HG03354 (cell line): ENCODE results near the gene PTGIS.

Source experiments
- ATAC-seq: cut with Tn5 transposase; IDR thresholded peaks from one replicate; pipeline ENCODE4 v1.9.1; 2021; ENCODE audit warnings: mild to moderate bottlenecking; ENCODE audit not compliant: unreplicated experiment, poor library complexity, severe bottlenecking

Gene PTGIS

DNA sequence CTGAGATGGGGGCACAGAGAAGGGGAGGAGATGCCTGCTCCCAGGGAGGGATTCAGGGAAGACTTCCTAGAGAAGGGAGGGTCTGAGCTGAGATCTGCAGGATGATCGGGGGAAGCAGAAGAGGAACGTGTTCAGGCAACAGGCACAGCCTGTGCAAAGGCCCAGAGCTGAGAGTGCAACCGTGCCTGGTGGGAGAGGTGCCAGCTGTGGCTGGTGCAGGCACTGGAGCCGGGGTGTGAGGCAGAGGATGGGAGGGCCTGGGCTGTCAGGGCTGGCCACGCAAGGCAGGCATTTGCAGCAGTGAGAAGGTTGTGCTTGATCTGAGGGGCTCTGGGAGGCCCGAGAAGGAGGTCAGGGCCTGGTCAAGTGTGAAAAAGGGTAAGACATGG, 27.7 kb downstream of the PTGIS start:
- no peak for ATAC-seq

DNA sequence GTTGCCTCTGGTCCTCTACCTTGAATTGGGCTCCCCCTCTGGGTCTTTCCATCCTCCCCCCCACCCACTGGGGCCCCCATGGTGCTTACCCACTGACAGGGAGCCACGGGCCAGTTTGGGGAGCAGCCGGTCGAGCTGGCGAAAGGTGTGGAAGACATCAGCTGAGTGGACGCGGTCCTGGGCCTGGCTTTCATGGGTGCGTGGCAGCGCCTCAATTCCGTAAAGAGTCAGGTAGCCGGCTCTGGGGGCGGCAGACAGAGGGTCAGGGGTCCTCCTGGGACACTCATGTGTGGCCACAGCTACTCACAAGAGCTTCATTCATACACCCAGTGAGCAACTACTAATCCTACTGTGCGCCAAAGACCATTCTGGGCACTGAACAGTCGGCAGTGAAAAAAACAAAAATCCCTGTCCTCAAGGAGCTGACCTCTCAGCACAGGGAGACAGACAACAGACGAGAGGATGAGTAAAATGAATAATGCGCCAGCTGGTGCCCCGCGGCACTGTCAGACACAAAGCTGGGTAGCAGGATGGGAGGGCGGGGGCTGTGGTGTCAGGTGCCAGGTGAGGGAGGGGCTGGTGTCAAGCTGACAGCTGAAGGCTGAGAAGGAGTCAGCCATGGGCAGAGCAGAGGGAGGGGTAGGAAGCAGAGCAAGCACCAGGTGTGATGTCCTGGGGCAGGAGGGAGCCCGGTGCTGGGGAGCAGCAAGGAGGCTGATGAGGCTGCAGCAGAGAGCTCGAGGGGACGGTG, 28.3 kb downstream of the PTGIS start:
- ATAC-seq = no peak

- no peak for ATAC-seq
Measured at GRCh38 chr20:49538950-49539349, 29.0 kb downstream of the PTGIS start.

- peak; percentile 54 for ATAC-seq
Measured at GRCh38 chr20:49534255-49534712, 33.7 kb downstream of the PTGIS start.

DNA sequence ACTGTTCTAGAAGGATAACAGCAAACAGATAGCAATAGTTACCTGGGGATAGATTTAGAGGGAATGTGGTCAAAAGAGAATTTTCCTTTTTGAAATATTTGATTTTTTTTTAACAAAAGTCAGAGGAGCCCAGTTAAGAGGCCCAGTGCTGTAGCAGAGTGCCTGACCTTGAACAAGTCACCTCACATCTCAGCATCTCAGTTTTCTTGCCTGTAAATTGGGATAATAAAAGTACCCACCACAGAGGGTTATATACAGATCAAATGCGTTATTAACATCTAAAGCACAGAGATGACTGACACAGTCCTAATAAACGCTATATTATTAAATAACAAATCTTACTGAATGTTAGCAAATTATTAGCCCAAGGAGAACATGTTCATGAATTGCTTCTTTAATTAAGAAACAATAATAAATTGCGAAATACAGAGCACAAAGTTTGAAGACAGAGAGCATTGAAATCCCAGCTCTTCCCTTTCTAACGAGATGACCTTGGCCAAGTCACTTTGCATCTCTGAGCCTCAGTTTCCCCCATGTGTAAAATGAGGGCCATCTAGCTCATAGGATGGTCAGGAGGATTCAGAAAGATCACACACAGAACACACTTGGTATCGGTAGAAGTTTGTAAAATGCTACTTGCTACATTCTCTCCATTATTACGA, 35.5 kb downstream of the PTGIS start:
- ATAC-seq = no peak

DNA sequence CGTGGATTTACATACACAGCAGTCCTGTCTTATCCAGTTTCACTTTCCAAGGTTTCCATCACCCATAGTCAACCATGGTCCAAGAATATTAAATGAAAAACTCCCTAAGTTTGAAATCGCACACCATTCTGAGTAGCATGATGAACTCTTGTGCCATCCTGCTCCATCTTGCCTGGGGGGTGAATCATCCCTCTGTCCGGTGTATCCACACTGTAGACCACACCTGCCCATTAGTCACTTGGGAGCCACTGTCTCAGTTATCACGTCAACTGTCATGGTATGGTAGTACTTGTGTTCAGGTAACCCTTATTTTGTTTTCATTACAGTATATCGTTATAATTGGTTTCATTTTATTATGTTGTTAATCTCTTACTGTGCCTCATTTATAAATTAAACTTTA, 38.5 kb downstream of the PTGIS start:
- no peak for ATAC-seq

DNA sequence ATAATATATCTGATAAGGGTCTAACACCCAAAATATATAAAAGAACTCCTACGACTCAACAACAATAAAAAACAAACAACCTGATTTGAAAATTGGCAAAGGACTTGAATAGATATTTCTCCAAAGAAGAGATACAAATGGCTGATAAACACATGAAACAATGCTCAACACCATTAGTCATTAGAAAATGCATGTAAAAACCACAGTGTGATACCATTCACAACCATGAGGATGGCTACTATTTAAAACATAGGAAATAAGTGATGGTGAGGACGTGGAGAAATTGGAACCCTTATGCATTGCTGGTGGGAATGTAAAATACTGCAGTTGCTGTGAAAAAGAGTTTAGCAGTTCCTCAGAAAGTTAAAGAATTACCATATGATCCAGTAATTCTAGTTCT, 41.4 kb downstream of the PTGIS start:
- ATAC-seq = no peak

DNA sequence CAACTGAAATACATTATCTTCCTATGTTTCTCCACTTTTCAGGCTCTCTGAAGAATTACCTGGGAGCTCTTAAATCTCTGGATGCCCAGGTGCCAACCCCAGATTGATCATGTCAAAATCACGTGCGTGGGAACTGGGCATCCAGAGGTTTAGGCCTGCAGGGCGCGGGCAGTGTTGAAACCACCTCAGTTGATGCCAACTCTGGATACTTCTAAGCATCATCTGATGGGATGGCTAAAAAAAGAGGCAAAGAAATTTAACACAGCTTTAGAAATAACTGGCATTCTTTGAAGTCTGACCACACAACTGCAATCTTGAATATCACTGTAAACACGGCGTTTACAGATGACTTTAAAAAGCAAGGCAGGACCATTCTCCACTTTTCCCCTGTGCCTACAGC, 41.9 kb downstream of the PTGIS start:
- no peak for ATAC-seq

DNA sequence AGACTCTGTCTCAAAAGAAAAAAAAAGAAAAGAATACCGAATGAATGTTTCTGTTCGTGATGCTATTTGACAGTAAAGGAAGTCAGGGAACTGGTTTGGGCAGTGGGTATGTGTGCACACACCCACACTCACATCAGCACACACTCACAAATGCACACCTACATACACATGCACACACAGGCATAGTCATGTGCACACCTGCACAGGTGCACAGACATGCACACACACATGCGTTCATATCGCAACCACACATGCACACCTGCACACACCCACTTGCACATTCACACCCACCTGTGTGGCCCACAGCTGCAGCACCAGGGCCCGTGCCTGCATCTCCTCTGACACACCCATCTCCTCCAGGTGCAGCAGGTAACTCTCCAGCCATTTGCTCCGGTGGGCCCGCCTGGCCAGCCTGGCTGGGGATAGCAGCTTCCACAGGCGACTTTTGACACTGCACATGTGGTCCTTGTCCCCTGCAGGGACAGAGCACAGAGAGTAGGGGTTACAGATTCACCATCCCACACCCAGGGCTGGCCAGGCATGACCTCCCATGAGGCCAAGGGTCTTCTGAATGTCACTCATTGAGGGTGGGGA, 44.1 kb downstream of the PTGIS start:
- ATAC-seq = no peak

GRCh38 chr20:49521356-49521755, 46.6 kb downstream of the PTGIS start:
- no peak for ATAC-seq

DNA sequence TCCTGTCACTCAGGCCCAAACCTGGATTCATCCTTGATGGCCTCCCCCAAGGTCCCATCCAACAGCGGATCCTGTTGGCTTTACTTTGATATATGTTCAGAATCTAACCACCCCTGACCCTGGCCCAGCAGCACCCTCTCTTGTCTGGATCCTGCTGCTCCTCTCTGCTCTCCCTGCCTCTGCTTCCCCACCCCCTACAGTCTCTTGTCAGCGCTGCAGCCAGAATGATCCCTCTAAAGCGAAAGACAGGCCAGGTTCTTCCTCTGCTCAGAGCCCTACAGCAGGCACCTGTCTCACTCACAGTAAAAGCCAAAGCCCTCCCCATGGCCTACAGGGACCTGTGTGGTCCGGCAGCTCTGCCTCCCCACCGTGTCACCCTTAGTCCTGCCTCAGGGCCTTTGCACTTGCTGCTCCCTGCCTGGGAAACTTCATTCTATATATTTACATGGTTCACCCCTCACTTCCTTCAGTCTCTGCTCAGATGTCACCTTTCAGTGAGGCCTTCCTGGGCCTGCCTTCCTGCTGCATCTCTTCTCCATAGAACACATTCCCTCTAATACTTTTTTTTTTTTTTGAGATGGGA, 48.1 kb downstream of the PTGIS start:
- ATAC-seq = no peak

GRCh38 chr20:49519212-49519712, 48.7 kb downstream of the PTGIS start:
- no peak for ATAC-seq

- no peak for ATAC-seq
Measured at GRCh38 chr20:49518576-49518975, 49.4 kb downstream of the PTGIS start.

DNA sequence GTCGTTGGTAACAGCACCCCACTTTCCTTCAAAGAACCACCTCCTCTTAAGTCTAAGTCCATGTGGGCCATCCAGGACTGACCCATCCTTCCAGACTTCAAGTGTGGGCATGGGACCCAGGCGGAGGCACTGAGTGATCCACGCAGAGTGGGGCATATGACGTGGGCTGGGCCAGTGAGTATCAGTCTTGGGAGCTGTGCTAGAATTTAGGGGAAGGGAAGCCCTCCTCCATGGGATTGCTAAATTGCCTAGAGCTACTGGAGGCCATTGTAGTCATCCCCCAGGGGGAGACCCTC, 50.2 kb downstream of the PTGIS start:
- no peak for ATAC-seq

GRCh38 chr20:49516916-49517804, 50.8 kb downstream of the PTGIS start:
- no peak for ATAC-seq

- no peak for ATAC-seq
Measured at GRCh38 chr20:49515586-49515985, 52.4 kb downstream of the PTGIS start.

- ATAC-seq = no peak
Measured at GRCh38 chr20:49513517-49513916, 54.4 kb downstream of the PTGIS start.

- ATAC-seq = no peak
Measured at GRCh38 chr20:49513009-49513408, 54.9 kb downstream of the PTGIS start.

- no peak for ATAC-seq
Measured at GRCh38 chr20:49511788-49512525, 56.0 kb downstream of the PTGIS start.
